ENCODE data around the gene CDC14A.
"Not testable (repeated sequence)": the region's sequence is repeated elsewhere in the genome, so short reads cannot be mapped to it uniquely, and the experiment has no call there.

The CDC14A gene

GRCh38 chr1:100335436-100335835 lies 16.9 kb upstream of the CDC14A start:
- no peak overlapping the region for H3K4me3 ChIP-seq (ENCODE audit: low read depth, low read length)
- DNase-seq (ENCODE audit: low read depth): no peak
- TF ChIP-seq CTCF (IDR thresholded peaks at IDR 0.05; ENCODE audit: low read depth, low read length, missing control alignments): no peak

GRCh38 chr1:100337878-100338277 lies 14.4 kb upstream of the CDC14A start:
- not testable (repeated sequence) for DNase-seq (ENCODE audit: low read depth)

GRCh38 chr1:100339735-100340134 lies 12.6 kb upstream of the CDC14A start:
- not testable (repeated sequence) for DNase-seq (ENCODE audit: low read depth)

More at GRCh38 chr1:100337878-100338277, 14.4 kb upstream of the CDC14A start:
- not testable (repeated sequence) for H3K4me3 ChIP-seq (ENCODE audit: low read depth, low read length)

GRCh38 chr1:100340494-100340893 lies 11.8 kb upstream of the CDC14A start:
- no peak for TF ChIP-seq CTCF (IDR thresholded peaks at IDR 0.05; ENCODE audit: low read depth, low read length, missing control alignments)
- DNase-seq (ENCODE audit: low read depth): no peak
- no peak overlapping the region for H3K4me3 ChIP-seq (ENCODE audit: low read depth, low read length)

More at GRCh38 chr1:100339735-100340134, 12.6 kb upstream of the CDC14A start:
- not testable (repeated sequence) for H3K4me3 ChIP-seq (ENCODE audit: low read depth, low read length)

GRCh38 chr1:100342348-100342747 lies 10.0 kb upstream of the CDC14A start:
- DNase-seq (ENCODE audit: low read depth): no peak
- TF ChIP-seq CTCF (IDR thresholded peaks at IDR 0.05; ENCODE audit: low read depth, low read length, missing control alignments): no peak
- H3K4me3 ChIP-seq (ENCODE audit: low read depth, low read length): no peak overlapping the region

- TF ChIP-seq CTCF (IDR thresholded peaks at IDR 0.05; ENCODE audit: low read depth, low read length, missing control alignments): no peak
These were observed 8.4 kb upstream of the CDC14A start for GRCh38 chr1:100343897-100344296.

GRCh38 chr1:100344774-100345173 lies 7.5 kb upstream of the CDC14A start:
- no peak for DNase-seq (ENCODE audit: low read depth)
- H3K4me3 ChIP-seq (ENCODE audit: low read depth, low read length): no peak overlapping the region
- TF ChIP-seq CTCF (IDR thresholded peaks at IDR 0.05; ENCODE audit: low read depth, low read length, missing control alignments): no peak

More at GRCh38 chr1:100343897-100344296, 8.4 kb upstream of the CDC14A start:
- no peak for DNase-seq (ENCODE audit: low read depth)
- no peak overlapping the region for H3K4me3 ChIP-seq (ENCODE audit: low read depth, low read length)

- no peak for TF ChIP-seq CTCF (IDR thresholded peaks at IDR 0.05; ENCODE audit: low read depth, low read length, missing control alignments)
These were observed 5.9 kb upstream of the CDC14A start for GRCh38 chr1:100346387-100346786.

More at GRCh38 chr1:100346387-100346786, 5.9 kb upstream of the CDC14A start:
- no peak overlapping the region for H3K4me3 ChIP-seq (ENCODE audit: low read depth, low read length)
- no peak for DNase-seq (ENCODE audit: low read depth)

Measured in GM12864 (cell line).